SK-N-SH (cell line): ENCODE results near the gene ELOVL6.

ENCODE experiments used
- JUND ChIP-seq: IDR thresholded peaks from 2 replicates; pipeline ENCODE4 v1.4.0; 2012
- YY1 ChIP-seq: IDR thresholded peaks from 2 replicates; pipeline ENCODE4 v1.4.0; 2012; ENCODE audit warnings: low read depth, mild to moderate bottlenecking
- TF ChIP-seq, protein P1 (sequence below): fragments of 200-600 bp; sonication (generic); IDR thresholded peaks from 2 replicates; pipeline ENCODE4 v1.6.1; 2017; ENCODE audit warnings: antibody characterized with exemption, mild to moderate bottlenecking, moderate library complexity

GRCh38 chr4:110202024-110202423, 3.6 kb upstream of the ELOVL6 start:
- TF ChIP-seq, protein P1, sequence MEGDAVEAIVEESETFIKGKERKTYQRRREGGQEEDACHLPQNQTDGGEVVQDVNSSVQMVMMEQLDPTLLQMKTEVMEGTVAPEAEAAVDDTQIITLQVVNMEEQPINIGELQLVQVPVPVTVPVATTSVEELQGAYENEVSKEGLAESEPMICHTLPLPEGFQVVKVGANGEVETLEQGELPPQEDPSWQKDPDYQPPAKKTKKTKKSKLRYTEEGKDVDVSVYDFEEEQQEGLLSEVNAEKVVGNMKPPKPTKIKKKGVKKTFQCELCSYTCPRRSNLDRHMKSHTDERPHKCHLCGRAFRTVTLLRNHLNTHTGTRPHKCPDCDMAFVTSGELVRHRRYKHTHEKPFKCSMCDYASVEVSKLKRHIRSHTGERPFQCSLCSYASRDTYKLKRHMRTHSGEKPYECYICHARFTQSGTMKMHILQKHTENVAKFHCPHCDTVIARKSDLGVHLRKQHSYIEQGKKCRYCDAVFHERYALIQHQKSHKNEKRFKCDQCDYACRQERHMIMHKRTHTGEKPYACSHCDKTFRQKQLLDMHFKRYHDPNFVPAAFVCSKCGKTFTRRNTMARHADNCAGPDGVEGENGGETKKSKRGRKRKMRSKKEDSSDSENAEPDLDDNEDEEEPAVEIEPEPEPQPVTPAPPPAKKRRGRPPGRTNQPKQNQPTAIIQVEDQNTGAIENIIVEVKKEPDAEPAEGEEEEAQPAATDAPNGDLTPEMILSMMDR: no peak
- TF ChIP-seq JUND (no peak), YY1 (no peak)
